HepG2 (cell line): Measurements from ENCODE around the gene DNAJC13. TPM values are rescaled to one million over a fixed set of nuclear protein-coding genes. Genes with fewer than 3 reads are reported as not detected.
A peak's percentile ranks its signal among the peaks of the same experiment; 100 is the strongest.

Experiments used
- ELF4 ChIP-seq: sonication (generic); formaldehyde crosslinking; IDR thresholded peaks from 2 replicates; pipeline ENCODE4 v1.5.0; 2020; ENCODE audit warnings: missing genetic modification reagents, mild to moderate bottlenecking, moderate library complexity, borderline replicate concordance
- FIP1L1 ChIP-seq: fragments of 200-400 bp; formaldehyde crosslinking; IDR thresholded peaks from 2 replicates; pipeline ENCODE4 v1.6.1; 2018; ENCODE audit warnings: low read depth, mild to moderate bottlenecking, low read length, moderate library complexity, borderline replicate concordance; ENCODE audit not compliant: insufficient read depth
- GATAD2A ChIP-seq: IDR thresholded peaks from 2 replicates; pipeline ENCODE4 v1.6.1; 2016
- HNF1A ChIP-seq, 2 experiments: sonication (generic) in 1 of 2; formaldehyde crosslinking in 1 of 2; IDR thresholded peaks; 2 replicates each; pipeline versions ENCODE4 v1.4.0 to v1.6.1; 2016 to 2020; ENCODE audit warnings: borderline replicate concordance in 1 of 2, low read depth in 1 of 2, mild to moderate bottlenecking in 1 of 2, missing genetic modification reagents in 1 of 2
- HOMEZ ChIP-seq: IDR thresholded peaks from 2 replicates; pipeline ENCODE4 v1.6.1; 2016; ENCODE audit warnings: low read depth
- KMT2A ChIP-seq: sonication (generic); formaldehyde crosslinking; IDR thresholded peaks from 2 replicates; pipeline ENCODE4 v1.4.0; 2020; ENCODE audit warnings: missing genetic modification reagents
- NR2F1 ChIP-seq, 2 experiments: fragments of 450-650 bp in 1 of 2; formaldehyde crosslinking in 1 of 2; IDR thresholded peaks; 2 replicates each; pipeline versions ENCODE4 v1.5.0 to v1.6.1; 2016 to 2020; ENCODE audit warnings: mild to moderate bottlenecking in 1 of 2, missing compliant biosample characterization in 1 of 2, missing genetic modification reagents in 1 of 2, moderate library complexity in 1 of 2
- SALL1 ChIP-seq: sonication (generic); formaldehyde crosslinking; IDR thresholded peaks from 2 replicates; pipeline ENCODE4 v1.8.0; 2022; ENCODE audit warnings: mild to moderate bottlenecking, missing genetic modification reagents
- SMAD1 ChIP-seq: sonication (generic); formaldehyde crosslinking; IDR thresholded peaks from 2 replicates; pipeline ENCODE4 v1.4.0; 2020; ENCODE audit warnings: missing genetic modification reagents, low read depth, mild to moderate bottlenecking, borderline replicate concordance
- TRIM22 ChIP-seq: fragments of 450-650 bp; IDR thresholded peaks from 2 replicates; pipeline ENCODE4 v1.6.1; 2017
- ZNF253 ChIP-seq: sonication (generic); formaldehyde crosslinking; IDR thresholded peaks from 2 replicates; pipeline ENCODE4 v1.8.0; 2022; ENCODE audit warnings: mild to moderate bottlenecking, missing genetic modification reagents, borderline replicate concordance
- ZNF605 ChIP-seq: sonication (generic); formaldehyde crosslinking; IDR thresholded peaks from 2 replicates; pipeline ENCODE4 v1.8.0; 2022; ENCODE audit warnings: mild to moderate bottlenecking, missing genetic modification reagents
- ZNF784 ChIP-seq: sonication (generic); formaldehyde crosslinking; IDR thresholded peaks from 2 replicates; pipeline ENCODE4 v1.5.1; 2020; ENCODE audit warnings: missing genetic modification reagents, mild to moderate bottlenecking, borderline replicate concordance
- ZUFSP ChIP-seq: sonication (generic); formaldehyde crosslinking; IDR thresholded peaks from 2 replicates; pipeline ENCODE4 v1.9.0; 2021; ENCODE audit warnings: missing genetic modification reagents, mild to moderate bottlenecking, borderline replicate concordance
- polyA plus RNA-seq, 8 experiments: library from polyadenylated mRNA; depleted of rRNA in 3 of 8; stranded (reverse) in 7 of 8; unstranded in 1 of 8; fragments of >200 nt; fragmentation: Illumina TruSeq in 4 of 8; extraction: Trizol in 4 of 8; gene quantifications; 2 replicates each; pipeline versions ENCODE4 v1.2.1 to v1.2.3, GENCODE V29; 2011 to 2016; ENCODE audit warnings: low read depth in 4 of 8, missing spikeins in 1 of 8, mixed read lengths in 1 of 8; ENCODE audit not compliant: insufficient read depth in 1 of 8
- total RNA-seq, 5 experiments: library from RNA; depleted of rRNA; stranded (reverse); fragments of >200 nt; fragmentation: Illumina TruSeq; extraction: Trizol; gene quantifications; 2 replicates each; pipeline ENCODE4 v1.2.3, GENCODE V29; 2016; ENCODE audit warnings: low read depth in 1 of 5
- TF ChIP-seq, protein P1 (sequence below): sonication (generic); formaldehyde crosslinking; IDR thresholded peaks from 2 replicates; pipeline ENCODE4 v1.5.0; 2020; ENCODE audit warnings: mild to moderate bottlenecking, missing genetic modification reagents

The DNAJC13 gene
- total and polyA plus RNA-seq, 2 of the 13 experiments (the other 11 are each of a cell fraction or from before 2014, with no cell fraction given), result 9.1 to 26.2 TPM

- TF ChIP-seq HOMEZ, result no peak
- TF ChIP-seq ZUFSP, result no peak
- peak; percentile 22; the same call in 1 of the 2 replicates for TF ChIP-seq KMT2A (CRISPR knock-in tag)
- TF ChIP-seq ELF4, result no peak
- TF ChIP-seq ZNF253 (CRISPR knock-in tag), result no peak
- TF ChIP-seq, protein P1, sequence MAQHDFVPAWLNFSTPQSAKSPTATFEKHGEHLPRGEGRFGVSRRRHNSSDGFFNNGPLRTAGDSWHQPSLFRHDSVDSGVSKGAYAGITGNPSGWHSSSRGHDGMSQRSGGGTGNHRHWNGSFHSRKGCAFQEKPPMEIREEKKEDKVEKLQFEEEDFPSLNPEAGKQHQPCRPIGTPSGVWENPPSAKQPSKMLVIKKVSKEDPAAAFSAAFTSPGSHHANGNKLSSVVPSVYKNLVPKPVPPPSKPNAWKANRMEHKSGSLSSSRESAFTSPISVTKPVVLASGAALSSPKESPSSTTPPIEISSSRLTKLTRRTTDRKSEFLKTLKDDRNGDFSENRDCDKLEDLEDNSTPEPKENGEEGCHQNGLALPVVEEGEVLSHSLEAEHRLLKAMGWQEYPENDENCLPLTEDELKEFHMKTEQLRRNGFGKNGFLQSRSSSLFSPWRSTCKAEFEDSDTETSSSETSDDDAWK (CRISPR knock-in tag), result no peak
- no peak for TF ChIP-seq FIP1L1
- TF ChIP-seq SALL1 (CRISPR knock-in tag), result peak; percentile 1; the same call in 1 of the 2 replicates
- no peak for TF ChIP-seq TRIM22
- no peak for TF ChIP-seq NR2F1 (CRISPR knock-in tag; IDR thresholded peaks at IDR 0.05)
- no peak for TF ChIP-seq GATAD2A
- TF ChIP-seq ZNF605, result no peak
- TF ChIP-seq SMAD1 (CRISPR knock-in tag), result no peak
- TF ChIP-seq ZNF784 (CRISPR knock-in tag), result 0 out of 2 replicates have a peak, but pooled peaks have one; percentile 4
- TF ChIP-seq HNF1A (IDR thresholded peaks at IDR 0.05; ENCODE audit: low read depth), result no peak
- TF ChIP-seq HNF1A (CRISPR knock-in tag; IDR thresholded peaks at IDR 0.05; ENCODE audit: borderline replicate concordance), result no peak
These were observed 551 bp downstream of the DNAJC13 start (continued) for GRCh38 chr3:132417695-132418411.
